NCI-H748 (cell line): Measurements from ENCODE around the gene NELFA.

Source experiments
- DNase-seq: peaks from one replicate; lab custom pipeline; 2025; ENCODE audit not compliant: unreplicated experiment; lab: John Stamatoyannopoulos, UW

The NELFA gene

DNA sequence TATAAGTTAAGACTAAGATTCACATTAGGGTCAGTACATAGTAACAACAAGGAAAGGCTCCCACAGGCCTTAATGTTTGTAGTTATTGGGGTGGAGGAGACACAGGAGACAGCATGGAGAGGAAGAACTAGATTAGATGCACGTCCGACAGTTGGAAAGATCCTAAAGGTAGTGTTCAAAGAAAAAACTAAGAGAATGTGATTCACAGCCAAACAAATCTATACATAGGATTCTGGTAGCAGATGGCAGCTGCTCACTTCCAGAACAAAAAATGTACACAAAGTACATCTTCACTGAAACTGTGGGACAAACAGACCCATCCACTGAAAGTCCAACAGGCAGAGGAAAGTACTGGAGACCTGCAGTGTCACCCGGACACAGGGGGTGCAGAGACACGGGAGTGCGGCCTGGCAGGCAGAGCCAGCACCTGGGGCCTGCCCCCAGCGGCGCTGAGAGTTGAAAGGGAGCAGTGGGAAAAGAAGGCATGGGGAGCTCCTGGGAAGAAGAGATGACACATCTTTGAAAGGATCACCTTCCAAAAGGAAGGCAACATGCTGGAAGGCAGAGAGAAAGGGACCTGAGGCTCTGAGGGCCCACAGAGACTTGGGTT is 40.0 kb downstream of the NELFA start:
- no peak for DNase-seq

DNA sequence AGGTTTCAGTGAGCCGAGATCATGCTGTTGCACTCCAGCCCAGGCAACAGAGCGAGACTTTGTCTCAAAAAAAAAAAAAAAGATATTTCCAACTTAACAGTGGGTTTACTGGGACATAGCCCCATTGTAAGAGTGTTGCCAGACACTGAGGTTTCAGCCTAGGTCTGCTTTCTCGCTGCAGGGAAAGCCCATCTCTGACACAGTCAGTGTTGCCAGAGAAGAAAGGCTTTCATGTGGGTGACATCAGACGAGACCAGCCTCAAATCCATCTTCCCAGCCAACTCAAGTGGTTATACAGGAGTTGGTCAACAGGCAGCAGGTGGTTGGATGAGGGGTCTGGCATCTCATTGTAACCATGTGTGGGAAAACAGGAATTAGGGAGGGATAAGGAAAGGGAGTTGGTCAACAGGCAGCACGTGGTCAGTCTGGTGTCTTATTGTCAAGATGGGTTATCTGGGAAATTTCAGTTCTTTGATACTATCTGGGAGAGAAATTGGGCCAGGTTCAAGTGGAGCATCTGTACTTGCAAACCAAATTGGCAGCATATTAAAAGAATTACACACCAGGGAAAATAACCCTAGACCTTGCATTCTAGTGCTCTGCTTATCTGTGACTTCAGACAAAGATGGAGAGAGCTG is 41.1 kb downstream of the NELFA start:
- DNase-seq: no peak

DNA sequence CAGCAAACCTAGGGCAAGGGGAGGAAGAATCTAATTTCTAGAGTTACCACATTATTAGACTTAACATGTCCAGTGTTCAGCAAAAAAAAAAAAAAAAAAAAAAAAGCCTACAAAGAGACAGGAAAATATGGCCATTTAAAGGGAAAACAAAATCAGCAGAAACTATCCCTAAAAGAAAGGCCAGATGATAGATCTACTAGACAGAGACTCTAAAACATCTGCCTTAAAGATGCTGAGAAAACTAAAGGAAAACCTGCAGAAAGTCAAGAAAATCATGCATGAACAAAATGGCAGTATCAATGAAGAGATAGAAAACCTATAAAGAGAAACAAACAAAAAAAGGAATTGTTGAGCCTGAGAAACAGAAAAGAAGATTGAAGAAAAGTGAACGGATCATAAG is 43.8 kb downstream of the NELFA start:
- DNase-seq: no peak

DNA sequence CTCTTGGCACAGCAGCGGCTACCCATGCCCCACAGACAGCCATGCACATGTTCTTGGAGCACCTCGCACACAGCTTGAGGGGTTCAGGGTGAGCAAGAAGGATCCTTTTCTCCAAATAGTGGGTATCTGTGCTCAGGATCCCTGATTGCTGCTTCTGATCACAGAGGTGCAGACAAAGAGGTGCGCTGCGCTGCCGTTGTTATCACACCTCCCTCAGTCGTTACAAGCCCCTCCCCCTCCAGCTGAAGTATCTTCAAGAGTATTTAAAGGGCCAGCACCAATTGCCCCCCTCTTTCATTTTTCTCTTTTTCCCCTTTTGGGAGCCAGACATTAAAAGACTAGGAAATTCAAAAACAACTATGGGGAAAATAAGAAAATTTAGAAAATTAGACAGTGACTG is 44.3 kb downstream of the NELFA start:
- DNase-seq: no peak

DNA sequence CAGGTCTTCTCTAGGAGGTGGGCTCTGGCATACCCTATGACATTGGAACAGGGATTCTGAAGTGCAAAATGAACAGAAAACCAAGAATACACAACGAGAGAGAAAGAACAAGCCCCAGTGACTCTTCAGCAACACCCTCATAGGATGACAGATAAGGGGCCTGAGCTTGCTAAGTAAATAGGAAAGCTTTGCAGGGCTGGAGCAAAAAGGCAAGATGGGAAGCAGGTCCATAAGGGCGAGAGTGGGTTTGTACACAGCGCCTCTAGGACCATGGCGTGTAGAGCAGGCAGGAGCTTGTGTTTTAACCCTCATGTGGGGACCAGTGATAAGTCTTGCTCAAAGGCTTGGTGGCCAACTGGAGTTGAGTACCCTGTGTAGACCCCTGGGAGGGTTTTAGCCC is 45.8 kb downstream of the NELFA start:
- DNase-seq: no peak

DNA sequence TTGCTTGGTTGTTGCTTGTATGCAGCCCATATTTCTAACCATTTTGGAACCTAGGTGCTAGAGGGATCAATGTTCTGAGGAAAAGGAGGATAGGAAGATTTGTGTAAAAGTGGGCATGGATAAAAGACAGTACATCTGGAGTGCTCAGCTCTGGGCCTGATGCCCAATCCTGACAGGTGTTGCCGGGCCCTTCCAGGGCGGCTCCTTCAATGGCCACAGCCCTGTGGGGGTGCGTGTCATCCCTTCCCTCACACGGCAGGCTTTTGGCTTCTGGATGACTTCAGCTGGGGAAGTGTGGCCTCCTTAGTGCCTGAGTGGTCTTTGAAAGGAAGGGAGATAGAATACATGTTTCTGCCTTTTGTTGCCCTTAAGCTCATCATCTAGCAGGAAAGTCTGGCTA is 47.2 kb downstream of the NELFA start:
- no peak for DNase-seq

DNA sequence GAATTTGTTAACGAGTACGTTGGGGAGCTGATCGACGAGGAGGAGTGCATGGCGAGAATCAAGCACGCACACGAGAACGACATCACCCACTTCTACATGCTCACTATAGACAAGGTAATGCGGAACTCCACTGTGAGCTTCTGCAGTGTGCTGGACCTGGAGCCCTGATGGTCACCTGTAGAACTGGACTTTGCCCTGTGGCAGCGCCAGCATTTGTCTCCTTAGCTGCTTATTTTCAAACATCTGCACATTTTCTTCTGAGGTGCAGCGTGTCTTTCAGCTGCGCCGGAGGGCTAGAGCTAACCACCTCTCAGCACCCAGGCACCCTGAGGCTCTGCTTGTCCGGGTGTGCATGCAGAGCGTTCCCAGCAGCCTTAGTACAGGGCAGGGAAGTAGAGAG is 47.7 kb downstream of the NELFA start:
- no peak for DNase-seq

DNA sequence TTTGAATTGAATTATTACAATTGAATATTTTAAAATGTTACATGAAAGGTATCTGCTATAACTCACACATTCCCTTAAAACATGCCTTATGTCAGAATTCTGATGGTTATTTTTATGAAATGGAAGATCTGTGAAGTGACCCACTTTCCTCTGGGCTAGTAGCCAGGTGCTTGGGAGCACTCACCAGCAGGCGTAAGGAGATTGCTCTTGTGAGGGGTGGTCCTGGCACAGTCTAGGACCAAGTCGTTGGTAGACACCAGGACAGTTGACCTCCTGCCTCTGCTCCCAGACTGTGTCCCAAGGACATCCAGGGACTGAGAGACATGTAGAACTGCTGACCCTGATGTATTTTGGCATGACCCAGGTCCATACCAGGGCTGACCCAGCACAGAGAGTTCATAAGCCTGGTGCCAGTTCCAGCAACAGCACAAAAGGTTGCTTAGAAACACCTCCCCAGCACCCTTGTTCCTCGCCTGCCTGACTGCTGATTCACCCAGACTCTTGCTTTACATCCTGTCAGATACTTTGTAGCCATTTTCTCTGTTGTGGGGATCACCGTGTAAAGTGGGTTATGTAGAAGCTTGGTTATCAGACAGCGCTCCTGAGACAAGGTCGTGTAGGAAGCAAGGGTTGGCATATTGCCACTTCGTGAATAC is 48.5 kb downstream of the NELFA start:
- DNase-seq: no peak

DNA sequence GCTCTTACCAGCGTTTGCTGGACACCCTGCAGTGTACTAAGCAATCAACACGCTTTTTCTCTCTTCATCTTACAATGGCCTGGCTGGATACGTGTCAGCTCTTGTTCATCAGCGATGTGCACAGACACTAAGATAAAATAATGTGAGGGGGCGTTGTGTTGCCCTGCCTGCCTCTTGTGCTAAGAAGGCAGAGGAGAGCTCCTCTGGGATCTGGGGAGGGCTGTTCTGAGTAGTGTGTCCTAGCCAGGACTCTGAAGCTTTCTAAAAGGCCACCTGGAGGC is 49.7 kb downstream of the NELFA start:
- DNase-seq: no peak

DNA sequence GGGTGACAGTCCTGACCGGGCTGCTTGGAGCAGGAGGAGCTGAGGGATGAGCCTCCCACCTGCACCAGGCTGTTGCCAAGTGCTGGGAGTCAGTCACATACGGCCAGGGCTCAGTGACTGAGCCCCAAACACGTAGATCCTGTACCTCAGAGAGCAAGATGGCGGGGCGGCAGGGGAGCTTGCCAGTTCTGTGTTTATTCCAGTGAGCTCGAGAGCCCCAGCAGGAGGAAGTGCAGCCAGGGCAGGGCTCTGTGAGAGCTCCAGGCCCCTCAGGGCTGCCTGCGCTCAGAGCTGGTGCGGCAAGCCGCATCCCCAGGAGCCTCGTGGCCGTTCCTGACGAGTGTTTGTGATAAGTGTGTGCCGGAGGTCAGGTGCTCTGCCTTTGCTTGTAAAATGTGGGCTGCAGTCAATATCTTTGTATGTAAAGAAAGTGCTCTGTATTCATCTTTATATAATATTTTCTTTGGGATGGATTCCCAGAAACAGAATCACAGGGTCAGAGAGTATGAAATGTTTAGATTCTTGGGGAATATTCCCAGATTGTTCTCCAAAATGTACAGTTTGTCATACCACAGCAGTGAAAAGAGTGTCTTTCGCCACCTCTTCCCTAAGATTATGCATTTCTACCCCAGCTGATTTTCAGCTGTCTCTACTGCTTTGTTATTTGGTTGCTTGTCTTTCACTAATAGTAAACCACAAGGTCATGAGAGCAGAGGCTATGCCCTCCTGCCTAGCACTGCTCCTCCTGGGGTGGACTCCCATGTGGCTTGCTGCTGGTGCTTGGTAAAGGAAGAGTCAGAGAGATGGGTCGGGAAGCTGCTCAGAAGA is 50.3 kb downstream of the NELFA start:
- no peak for DNase-seq

DNA sequence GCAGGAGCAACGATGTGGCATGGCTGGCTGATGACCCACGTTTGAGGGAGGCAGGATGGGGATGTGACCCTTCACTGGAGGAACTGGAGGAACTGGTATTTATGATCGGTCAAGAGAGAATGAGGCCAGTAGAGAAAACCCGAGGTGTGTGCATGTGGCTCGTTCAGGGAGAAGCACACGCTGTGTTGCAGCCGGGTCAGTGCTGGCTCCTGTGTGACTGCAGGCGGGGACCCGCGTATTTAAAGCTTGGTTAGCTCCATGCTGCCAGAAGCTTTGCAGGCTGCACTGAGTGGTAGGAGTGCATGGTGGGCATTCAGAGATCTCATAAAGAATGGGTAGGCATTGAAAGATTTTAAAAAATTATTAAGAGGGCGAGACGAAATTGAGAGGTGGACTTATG is 52.1 kb downstream of the NELFA start:
- no peak for DNase-seq

DNA sequence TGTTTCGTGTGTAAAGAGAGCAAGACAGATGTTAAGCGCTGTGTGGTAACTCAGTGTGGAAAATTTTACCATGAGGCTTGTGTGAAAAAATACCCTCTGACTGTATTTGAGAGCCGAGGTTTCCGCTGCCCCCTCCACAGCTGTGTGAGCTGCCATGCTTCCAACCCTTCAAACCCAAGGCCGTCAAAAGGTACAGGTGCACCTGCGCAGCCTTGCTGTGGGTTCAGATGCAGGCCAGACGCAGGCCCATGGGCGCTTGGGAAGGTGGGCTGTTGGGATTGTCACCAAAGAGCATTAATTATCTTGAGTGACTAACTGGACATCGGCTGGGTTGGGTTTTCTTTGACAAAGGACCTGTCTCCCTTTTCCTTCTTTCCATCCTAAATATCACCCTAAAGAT is 55.4 kb downstream of the NELFA start:
- DNase-seq: no peak

DNA sequence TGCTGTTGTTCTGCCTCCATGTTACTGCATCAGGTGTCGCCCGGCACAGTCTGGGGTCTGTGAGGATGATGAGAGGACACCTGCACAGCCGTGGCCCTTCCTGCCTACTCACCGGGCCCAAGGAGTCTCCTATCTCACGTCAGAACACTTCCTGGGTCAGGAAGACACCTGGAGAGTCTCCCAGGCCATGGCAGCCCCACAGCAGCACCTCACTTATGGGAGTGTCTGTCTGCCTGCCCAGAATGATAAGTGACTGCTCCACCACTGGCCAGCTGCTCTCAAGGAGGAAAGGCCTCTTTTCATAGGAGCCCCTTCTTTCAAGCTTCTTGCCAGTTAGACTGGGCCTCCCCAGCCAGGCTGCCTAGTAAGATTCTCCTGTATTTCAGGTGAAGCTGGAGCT is 56.1 kb downstream of the NELFA start:
- no peak for DNase-seq

DNA sequence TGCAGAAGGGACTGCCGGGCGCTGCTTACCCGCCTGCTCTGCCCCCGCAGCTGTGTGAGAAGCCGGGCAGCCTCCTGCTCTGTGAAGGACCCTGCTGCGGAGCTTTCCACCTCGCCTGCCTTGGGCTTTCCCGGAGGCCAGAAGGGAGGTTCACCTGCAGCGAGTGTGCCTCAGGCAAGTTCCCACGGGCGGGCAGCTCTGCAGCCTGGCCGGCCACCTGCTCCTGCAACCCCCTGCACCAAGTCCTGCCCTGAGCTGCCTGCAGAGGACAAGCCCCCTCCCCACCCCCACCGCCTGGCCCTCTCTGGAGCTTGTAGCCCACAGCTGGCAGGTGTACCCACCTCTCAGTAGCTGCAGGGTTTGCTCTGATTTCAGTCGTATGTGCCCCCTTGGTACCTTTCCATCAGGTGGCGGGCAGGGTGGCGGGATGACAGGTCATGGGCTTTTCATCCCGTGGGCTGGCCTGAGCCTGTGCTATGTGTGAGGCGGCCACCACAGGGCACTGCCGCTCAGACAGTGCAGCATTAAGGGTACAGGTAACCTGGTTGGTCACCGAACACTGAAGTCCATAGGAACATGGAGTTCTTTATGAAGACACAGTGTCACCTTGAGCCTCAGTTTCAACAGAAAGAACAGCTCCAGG is 56.6 kb downstream of the NELFA start:
- no peak for DNase-seq

DNA sequence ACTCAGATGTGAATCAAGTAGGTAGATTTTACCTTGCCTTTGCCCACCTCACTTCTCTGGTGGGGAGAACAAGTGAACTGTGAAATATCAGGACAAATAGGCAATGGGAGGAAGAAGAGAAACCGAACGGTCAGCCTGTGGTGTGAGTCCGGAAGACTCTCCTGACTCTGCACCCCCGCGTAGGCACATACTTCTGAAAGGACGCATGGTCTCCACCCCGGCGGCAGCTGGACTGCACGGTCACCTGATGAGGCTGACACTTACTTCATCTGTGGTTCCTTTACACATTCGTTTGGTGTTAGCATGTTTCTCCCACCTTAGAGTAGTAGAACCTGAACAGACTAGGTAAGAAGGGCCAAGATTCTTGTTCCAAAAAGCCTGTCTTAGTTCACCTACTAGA is 58.4 kb downstream of the NELFA start:
- no peak for DNase-seq

DNA sequence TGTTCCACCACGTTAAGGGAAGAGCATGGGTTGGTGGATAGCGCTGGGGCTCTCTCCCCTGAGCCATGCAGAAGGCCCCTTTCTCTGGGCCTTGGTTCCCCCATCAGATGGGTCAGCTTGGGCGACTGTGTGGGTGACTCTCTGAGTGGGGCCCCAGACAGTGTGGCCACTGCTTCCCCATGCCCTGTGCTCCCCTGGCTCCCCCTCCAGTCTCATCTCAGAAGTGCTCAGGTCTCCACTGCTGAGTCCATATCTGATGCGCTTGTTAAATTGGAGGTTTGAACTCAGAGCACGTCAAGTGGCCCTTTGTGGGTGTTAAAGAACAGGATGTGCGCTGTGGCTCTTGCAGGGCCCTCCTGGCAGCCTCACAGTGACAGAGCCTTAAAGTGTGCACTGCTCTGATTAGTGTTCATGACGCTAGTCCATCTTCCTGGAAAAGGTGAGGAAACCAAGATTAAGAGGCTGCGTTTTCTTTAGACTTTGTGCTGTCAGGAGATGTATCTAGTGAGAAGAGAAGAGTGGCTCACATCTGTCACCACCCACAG is 59.8 kb downstream of the NELFA start:
- DNase-seq: no peak

DNA sequence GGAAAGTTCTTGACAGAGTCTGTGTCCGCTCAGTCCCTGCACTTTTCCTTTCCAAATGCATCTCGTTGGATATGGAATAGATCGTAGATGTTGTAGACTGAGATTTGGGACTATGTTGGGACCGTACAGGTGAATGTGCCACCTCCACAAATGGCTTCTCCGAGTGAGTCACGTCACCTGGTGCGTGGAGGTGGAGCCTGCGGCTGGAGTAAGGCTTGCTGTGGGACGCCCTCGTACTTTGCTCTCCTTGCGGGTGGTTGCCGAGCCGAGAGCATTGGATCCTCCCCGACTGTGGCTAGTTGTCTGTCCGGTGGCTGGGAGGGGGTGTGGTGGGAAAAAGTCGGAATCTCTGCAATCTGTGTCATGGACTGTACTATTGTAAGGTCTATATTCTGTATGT is 60.5 kb downstream of the NELFA start:
- DNase-seq: no peak

DNA sequence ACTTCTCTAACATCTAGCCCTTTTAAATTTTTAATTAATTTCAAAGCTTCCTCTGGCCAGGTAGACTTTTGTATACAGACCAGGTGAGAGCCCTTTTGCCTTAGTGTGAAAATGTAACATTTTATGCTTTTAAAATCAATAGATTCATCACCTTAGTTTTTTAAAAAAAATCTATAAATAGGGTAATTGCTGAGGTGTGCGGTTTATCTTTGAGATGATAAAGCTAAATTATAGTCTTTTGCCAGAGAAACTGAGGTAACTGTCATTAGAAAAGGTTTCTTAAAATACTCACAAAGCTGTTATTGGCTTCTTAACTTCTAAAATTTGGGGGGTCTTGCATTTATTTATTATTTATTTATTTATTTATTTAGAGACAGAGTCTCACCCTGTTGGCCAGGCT is 62.9 kb downstream of the NELFA start:
- DNase-seq: no peak

DNA sequence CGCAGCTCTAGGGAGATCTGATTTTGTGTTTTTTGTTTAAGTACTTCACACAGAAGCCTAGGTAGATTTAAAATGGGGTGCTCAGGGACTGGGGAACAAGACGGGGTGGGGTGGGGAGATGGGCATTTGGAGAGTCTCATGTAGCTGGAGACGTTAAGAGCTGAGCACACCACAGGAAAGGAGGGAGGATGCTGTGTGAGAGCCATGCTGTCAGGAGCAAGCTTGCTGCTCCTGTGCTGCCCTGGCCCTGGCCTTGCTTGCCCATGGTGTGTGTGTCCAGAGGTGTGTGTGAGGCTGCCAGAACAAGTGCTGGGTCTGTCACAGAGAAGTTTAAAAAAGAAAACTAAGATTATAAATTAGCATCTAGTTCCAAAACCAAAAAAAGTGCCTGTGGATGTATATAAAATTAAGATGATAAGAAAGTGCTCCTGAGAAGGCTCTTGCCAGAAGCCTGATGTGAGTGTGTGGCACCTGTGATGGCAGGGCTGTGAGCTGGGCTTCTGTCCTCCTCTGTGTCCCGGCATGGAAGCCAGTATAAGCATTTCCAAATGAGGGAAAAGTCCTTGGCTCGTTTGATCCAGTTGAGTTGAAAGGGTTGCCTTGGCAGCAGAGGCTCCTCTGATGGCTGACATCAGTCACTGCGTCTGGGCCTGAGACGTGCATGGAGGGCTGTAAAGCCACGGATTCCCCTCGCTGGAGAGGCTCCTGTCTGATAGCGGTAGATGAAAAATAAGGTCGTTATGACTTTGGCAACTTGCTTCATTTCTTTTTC is 63.5 kb downstream of the NELFA start:
- no peak for DNase-seq

DNA sequence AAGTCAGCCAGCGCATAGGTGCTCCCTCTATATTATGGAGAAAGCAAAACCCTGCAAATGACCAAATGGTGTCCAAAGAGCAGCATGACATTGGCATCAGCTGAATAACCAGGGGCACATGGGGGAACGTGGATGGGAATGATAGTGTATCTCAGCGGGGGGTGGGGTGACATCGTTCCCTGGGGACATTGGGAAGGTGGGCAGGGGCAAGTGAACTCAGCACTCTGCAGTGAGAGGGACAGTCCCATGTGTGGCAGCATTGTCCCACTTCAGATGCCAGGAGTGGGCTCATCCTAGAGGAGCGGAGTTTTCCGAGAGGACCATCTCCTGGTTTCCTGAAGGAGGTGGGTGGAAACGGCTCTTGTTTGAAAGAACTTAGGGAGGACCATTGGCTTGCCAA is 64.8 kb downstream of the NELFA start:
- DNase-seq: no peak

DNA sequence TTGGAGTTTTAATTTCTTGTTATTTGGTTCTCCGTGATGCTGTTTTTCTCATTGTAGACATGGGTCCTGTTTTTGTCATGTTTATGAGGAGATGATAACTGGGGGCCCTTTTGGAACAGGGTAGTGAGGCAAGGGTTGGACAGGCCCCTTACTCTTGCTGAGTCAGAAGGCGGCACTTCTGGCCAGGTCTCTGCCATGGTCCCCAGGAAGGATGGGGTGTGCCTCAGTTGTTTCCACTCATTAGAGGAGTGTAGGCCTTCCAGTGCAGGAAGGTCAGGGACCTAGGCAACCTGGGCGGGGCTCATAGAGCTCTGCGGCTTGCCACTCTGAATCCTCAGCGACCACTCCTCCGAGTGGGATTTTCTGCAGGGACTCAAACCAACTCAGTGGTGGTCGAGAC is 68.2 kb downstream of the NELFA start:
- DNase-seq: no peak
